GM18505 (cell line): Measurements from ENCODE around the gene PRKCH.
"Not testable (repeated sequence)": the region's sequence is repeated elsewhere in the genome, so short reads cannot be mapped to it uniquely, and the experiment has no call there.

ENCODE experiments used
- ATAC-seq: cut with Tn5 transposase; IDR thresholded peaks from one replicate; pipeline ENCODE4 v1.9.1; 2021; ENCODE audit not compliant: unreplicated experiment
- POLR2A ChIP-seq: IDR thresholded peaks from 4 replicates; pipeline ENCODE4 v1.6.1; 2011; ENCODE audit warnings: borderline replicate concordance; ENCODE audit not compliant: insufficient read depth, insufficient read length; ENCODE audit errors: extremely low read depth

The PRKCH gene

GRCh38 chr14:61516964-61517653 is 195.7 kb downstream of the PRKCH start:
- ATAC-seq = no peak
- no peak for TF ChIP-seq POLR2A

- ATAC-seq = no peak
- TF ChIP-seq POLR2A = no peak
Observed at GRCh38 chr14:61517911-61518384, 196.6 kb downstream of the PRKCH start.

GRCh38 chr14:61518403-61518802 is 197.0 kb downstream of the PRKCH start:
- no peak for ATAC-seq
- no peak for TF ChIP-seq POLR2A

GRCh38 chr14:61519106-61519505 is 197.7 kb downstream of the PRKCH start:
- no peak for TF ChIP-seq POLR2A
- no peak for ATAC-seq

GRCh38 chr14:61519735-61520134 is 198.4 kb downstream of the PRKCH start:
- no peak for ATAC-seq
- TF ChIP-seq POLR2A = no peak

GRCh38 chr14:61520576-61520975 is 199.2 kb downstream of the PRKCH start:
- ATAC-seq = no peak
- no peak for TF ChIP-seq POLR2A

GRCh38 chr14:61521773-61522172 is 200.4 kb downstream of the PRKCH start:
- no peak for TF ChIP-seq POLR2A
- ATAC-seq = no peak

- no peak for ATAC-seq
Observed at GRCh38 chr14:61523751-61524150, 202.4 kb downstream of the PRKCH start.

GRCh38 chr14:61524211-61524806 is 202.9 kb downstream of the PRKCH start:
- TF ChIP-seq POLR2A = no peak
- ATAC-seq = no peak

More at GRCh38 chr14:61523751-61524150, 202.4 kb downstream of the PRKCH start:
- no peak for TF ChIP-seq POLR2A

- no peak for TF ChIP-seq POLR2A
- ATAC-seq = no peak
Observed at GRCh38 chr14:61524936-61525292, 203.5 kb downstream of the PRKCH start.

GRCh38 chr14:61525293-61526011 is 204.1 kb downstream of the PRKCH start:
- TF ChIP-seq POLR2A = no peak
- ATAC-seq = peak; percentile 74

- no peak for TF ChIP-seq POLR2A
- no peak for ATAC-seq
Observed at GRCh38 chr14:61526405-61527312, 205.3 kb downstream of the PRKCH start.

GRCh38 chr14:61527325-61528100 is 206.1 kb downstream of the PRKCH start:
- ATAC-seq = no peak
- no peak for TF ChIP-seq POLR2A

- no peak for TF ChIP-seq POLR2A
- ATAC-seq = no peak
Observed at GRCh38 chr14:61528591-61529021, 207.2 kb downstream of the PRKCH start.

GRCh38 chr14:61529360-61529759 is 208.0 kb downstream of the PRKCH start:
- ATAC-seq = not testable (repeated sequence)
